ENCODE data around the gene FAM181A.

- TF ChIP-seq POLR2A (IDR thresholded peaks at IDR 0.05): no peak
- no peak for TF ChIP-seq CTCF (IDR thresholded peaks at IDR 0.05)
- TF ChIP-seq POLR2AphosphoS5 (IDR thresholded peaks at IDR 0.05): no peak
Measured at GRCh38 chr14:93929048-93929535, 1.9 kb downstream of the FAM181A start.

All from sigmoid colon (tissue), 4 donors.